ENCODE measurements around the gene RMDN2. TPM values are rescaled to one million over a fixed set of nuclear protein-coding genes. Genes with fewer than 3 reads are reported as not detected.

RMDN2 gene
- total and polyA plus RNA-seq, 8 donors: 2.4 to 6.6 (median 3.7) TPM

- FAIRE-seq (no peak), DNase-seq (no peak), ATAC-seq (no peak)
- Histone ChIP-seq H3K36me3 (no peaks in the 10 kb centered on the region), H3K4me1 (no peaks in the 10 kb centered on the region), H3K9me3 (no peaks in the 10 kb centered on the region), H3K4me3 (no peak overlapping the region), H3K27ac (no peak overlapping the region), H3K27me3 (no peaks in the 10 kb centered on the region)
- intact Hi-C loops (cut with DNase I): no loop called here
- 64 to 65% methylated on average over 5 of the region's 5 CpGs for WGBS, 2 donors
- TF ChIP-seq, protein P1, sequence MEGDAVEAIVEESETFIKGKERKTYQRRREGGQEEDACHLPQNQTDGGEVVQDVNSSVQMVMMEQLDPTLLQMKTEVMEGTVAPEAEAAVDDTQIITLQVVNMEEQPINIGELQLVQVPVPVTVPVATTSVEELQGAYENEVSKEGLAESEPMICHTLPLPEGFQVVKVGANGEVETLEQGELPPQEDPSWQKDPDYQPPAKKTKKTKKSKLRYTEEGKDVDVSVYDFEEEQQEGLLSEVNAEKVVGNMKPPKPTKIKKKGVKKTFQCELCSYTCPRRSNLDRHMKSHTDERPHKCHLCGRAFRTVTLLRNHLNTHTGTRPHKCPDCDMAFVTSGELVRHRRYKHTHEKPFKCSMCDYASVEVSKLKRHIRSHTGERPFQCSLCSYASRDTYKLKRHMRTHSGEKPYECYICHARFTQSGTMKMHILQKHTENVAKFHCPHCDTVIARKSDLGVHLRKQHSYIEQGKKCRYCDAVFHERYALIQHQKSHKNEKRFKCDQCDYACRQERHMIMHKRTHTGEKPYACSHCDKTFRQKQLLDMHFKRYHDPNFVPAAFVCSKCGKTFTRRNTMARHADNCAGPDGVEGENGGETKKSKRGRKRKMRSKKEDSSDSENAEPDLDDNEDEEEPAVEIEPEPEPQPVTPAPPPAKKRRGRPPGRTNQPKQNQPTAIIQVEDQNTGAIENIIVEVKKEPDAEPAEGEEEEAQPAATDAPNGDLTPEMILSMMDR (IDR thresholded peaks at IDR 0.05): no peak
Measured at GRCh38 chr2:37904993-37905392, 20.1 kb upstream of the RMDN2 start.

DNA sequence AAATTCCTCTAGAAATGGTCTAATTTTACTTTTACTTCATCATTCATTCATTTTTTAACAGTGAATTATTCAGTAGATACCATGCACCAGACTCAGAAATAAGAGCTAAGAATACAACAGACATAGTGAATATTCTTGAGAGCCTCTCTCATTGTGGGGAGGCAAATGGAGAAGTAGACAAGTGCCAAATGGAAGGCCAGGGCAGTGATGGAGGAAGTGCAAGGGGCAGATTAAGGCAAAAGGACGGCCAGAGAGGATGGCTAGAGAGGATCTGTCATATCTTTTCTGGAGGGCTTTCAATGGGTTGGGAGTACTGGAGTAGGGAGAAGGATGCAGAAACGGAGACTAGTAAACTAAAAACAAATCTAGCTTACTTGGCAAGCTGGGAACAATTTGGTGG lies 19.0 kb upstream of the RMDN2 start:
- Histone ChIP-seq H3K4me3 (no peak overlapping the region), H3K36me3 (no peaks in the 10 kb centered on the region), H3K4me1 (no peaks in the 10 kb centered on the region), H3K27ac (no peak overlapping the region), H3K9me3 (no peaks in the 10 kb centered on the region), H3K27me3 (no peaks in the 10 kb centered on the region)
- intact Hi-C loops (cut with DNase I): no loop called here
- TF ChIP-seq, protein P1 (IDR thresholded peaks at IDR 0.05): no peak
- ATAC-seq: no peak
- FAIRE-seq: no peak
- DNase-seq: no peak
- 59 to 69% methylated on average over 2 of the region's 2 CpGs for WGBS, 2 donors

DNA sequence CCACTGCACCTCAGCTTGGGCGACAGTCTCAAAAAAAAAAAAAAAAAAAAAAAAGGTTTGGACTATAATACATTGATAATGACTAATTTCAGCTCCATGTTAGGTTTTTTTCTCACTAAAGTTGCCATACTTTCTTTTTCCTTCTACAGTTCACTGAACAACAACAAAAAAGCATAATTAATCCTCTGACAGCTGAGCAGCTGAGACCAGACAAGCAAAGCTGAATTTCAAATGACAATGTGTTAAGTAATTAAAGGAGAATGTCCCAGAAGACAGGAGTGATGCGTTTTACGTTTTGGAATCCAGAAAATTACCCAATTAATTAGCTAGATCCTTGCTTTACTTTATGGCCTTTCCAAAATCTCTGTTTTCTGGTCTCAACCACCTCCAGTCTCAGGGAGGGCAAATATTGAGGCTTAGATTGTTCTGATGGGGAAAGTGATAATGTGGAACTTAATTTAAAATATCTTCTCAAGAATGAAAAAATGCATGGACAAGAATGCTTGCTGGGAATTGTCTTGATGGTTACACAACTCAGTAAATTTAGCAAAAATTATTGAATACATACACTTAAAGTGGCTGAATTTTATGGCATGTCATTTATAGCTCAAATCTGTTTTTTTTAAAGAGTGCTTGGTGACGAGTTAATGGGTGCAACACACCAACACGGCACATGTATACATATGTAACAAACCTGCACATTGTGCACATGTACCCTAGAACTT lies 17.4 kb upstream of the RMDN2 start:
- TF ChIP-seq, protein P1 (IDR thresholded peaks at IDR 0.05): no peak
- H3K9me3 ChIP-seq: no peaks in the 10 kb centered on the region
- H3K36me3 ChIP-seq: no peaks in the 10 kb centered on the region
- intact Hi-C loops (cut with DNase I): no loop called here
- FAIRE-seq (no peak), ATAC-seq (no peak), DNase-seq (no peak)
- 63 to 70% methylated on average over 5 of the region's 5 CpGs for WGBS, 2 donors
- H3K27ac ChIP-seq: no peak overlapping the region
- no peaks in the 10 kb centered on the region for H3K4me1 ChIP-seq
- no peak overlapping the region for H3K4me3 ChIP-seq
- peaks cover 0 to 4% (median 0%) of the 10 kb centered on the region in 4 donors for H3K27me3 ChIP-seq

DNA sequence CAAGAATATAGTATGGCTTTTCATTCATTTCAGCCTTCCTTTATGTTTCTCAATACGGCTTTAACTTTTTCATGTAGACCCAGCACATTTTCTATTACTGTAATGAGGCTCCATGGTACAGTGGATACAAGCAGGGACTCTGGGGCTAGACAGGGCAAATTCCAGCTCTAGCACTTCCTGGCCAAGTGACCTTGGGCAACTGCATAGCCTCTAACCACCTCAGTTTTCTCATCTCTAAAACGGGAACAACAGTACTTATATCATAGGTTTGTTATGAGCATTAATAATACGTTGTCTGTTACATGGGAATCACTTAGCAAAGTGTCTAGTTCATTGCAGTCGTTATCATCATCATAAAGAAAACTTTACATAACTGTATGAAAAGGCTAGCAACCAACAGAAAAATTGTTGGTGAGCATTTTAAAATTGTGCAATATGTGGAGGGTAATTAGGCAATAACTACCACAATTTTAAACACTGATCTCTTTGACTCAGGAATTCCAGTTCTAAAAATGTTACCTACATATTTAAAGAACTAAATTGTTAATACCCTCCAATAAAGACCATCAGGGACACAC lies 13.7 kb upstream of the RMDN2 start:
- no peaks in the 10 kb centered on the region for H3K4me1 ChIP-seq
- H3K36me3 ChIP-seq: no peaks in the 10 kb centered on the region
- DNase-seq (no peak), FAIRE-seq (no peak), ATAC-seq (no peak)
- H3K27ac ChIP-seq: no peak overlapping the region
- 62 to 70% methylated on average over 4 of the region's 4 CpGs for WGBS, 2 donors
- H3K27me3 ChIP-seq: peaks cover 0 to 4% (median 0%) of the 10 kb centered on the region in 4 donors
- no peak overlapping the region for H3K4me3 ChIP-seq
- H3K9me3 ChIP-seq: no peaks in the 10 kb centered on the region
- intact Hi-C loops (cut with DNase I): no loop called here
- TF ChIP-seq, protein P1 (IDR thresholded peaks at IDR 0.05): no peak

- FAIRE-seq (no peak), DNase-seq (no peak), ATAC-seq (no peak)
- WGBS, 2 donors: 42 to 60% methylated on average over 1 of the region's 1 CpG
- intact Hi-C loops (cut with DNase I): no loop called here
- H3K4me1 ChIP-seq: no peaks in the 10 kb centered on the region
- H3K36me3 ChIP-seq: no peaks in the 10 kb centered on the region
- TF ChIP-seq, protein P1 (IDR thresholded peaks at IDR 0.05): no peak
- no peaks in the 10 kb centered on the region for H3K9me3 ChIP-seq
- peaks cover 0 to 4% (median 0%) of the 10 kb centered on the region in 4 donors for H3K27me3 ChIP-seq
- H3K4me3 ChIP-seq: no peak overlapping the region
- no peak overlapping the region for H3K27ac ChIP-seq
Measured at GRCh38 chr2:37912056-37912455, 13.0 kb upstream of the RMDN2 start.
